ENCODE measurements around the gene SH3PXD2A. TPM values are rescaled to one million over a fixed set of nuclear protein-coding genes. Genes with fewer than 3 reads are reported as not detected.

SH3PXD2A gene
- total and polyA plus RNA-seq, 9 donors: 33.2 to 95.0 (median 73.9) TPM

DNA sequence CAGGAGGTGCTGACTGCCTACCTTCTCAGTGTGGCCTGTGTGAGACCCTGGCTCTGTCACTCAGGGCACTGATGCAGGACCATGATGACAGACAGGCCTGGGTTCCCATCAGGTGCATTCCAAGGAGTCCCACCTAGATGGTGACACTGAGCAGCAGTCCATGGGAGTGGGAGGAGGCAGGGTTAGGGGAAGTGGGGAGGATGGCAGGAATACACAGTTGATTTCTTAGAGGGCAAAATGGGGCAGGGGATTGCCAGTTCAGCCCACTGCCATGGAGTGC lies 155.0 kb downstream of the SH3PXD2A start:
- H3K36me3 ChIP-seq (ENCODE audit: control insufficient read depth, insufficient read depth, low read length): no peaks in the 10 kb centered on the region
- H3K27ac ChIP-seq (ENCODE audit: low read length): no peak overlapping the region
- H3K27me3 ChIP-seq (ENCODE audit: control insufficient read depth, insufficient read depth, low read length): no peaks in the 10 kb centered on the region
- no peak for DNase-seq
- no peaks in the 10 kb centered on the region for H3K9me3 ChIP-seq (replicated peaks; ENCODE audit: control insufficient read depth, low read depth, low read length)
- no peak overlapping the region for H3K4me3 ChIP-seq (ENCODE audit: low read length)
- H3K4me1 ChIP-seq (ENCODE audit: control insufficient read depth, insufficient read depth, low read length): peaks cover 15% of the 10 kb centered on the region

DNA sequence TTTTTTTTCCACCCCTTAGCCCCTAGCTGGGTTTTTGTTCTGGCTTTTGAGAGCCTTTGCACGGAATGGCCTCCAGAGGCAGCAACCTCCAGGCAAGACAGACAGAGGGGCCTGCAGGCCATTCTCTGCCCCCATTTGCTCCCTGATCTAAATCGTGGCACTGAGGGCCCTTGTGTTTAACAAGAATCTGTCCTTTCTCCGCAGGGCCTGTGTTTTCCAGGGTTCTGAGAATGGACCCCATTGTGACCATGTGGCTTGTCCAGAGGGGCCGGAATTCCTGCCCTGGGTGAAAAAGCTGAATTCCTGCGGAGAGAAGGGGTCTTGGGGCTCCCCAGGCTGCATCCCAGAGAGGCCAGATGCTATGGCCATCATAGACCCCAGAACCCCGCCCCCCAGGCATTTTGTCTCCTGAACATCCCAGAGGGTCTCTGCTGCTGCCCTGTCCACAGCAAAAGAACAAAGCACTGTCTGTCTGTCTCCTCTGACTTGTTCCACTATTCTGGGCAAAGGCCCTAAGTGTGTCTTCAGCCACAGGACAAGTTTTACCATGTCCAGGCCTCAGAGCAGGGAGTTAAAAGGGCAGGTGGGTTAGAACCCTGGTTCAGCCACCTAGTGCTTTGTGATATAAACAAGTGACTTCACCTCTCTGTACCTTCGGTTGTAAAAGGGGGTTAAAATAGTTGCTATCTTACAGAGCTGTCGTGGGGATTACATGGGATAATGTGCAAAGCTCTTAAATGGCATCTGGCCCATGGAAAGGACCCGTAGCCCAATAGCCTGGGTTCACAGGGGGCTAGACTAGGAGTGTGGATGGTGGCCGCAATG lies 155.6 kb downstream of the SH3PXD2A start:
- WGBS (ENCODE audit: insufficient coverage): 56% methylated on average over 10 of the region's 10 CpGs
- H3K27me3 ChIP-seq (ENCODE audit: control insufficient read depth, insufficient read depth, low read length): peaks cover 5% of the 10 kb centered on the region
- H3K27ac ChIP-seq (ENCODE audit: low read length): no peak overlapping the region
- no peak for DNase-seq
- H3K9me3 ChIP-seq (replicated peaks; ENCODE audit: control insufficient read depth, low read depth, low read length): no peaks in the 10 kb centered on the region
- peaks cover 15% of the 10 kb centered on the region for H3K4me1 ChIP-seq (ENCODE audit: control insufficient read depth, insufficient read depth, low read length)
- H3K36me3 ChIP-seq (ENCODE audit: control insufficient read depth, insufficient read depth, low read length): no peaks in the 10 kb centered on the region
- no peak overlapping the region for H3K4me3 ChIP-seq (ENCODE audit: low read length)

DNA sequence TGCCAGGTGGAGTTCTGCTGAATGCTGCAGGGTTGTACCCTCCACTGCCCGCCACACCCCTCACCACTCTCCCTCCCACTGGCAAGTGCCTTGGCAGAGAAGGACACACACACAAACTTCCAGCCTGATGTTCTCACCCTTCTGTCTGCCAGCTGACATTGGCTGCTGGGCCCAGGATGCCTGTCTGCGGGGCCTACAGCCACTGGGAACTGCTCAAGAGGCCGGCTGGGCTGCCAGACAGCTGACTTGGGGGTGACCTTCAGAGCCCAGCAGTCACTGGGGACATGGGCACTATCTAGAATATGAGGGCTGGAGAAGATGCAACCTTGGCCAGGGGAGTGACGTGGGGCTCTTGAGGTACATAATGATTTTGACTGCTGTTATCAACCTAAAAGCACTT lies 157.1 kb downstream of the SH3PXD2A start:
- peaks cover 21% of the 10 kb centered on the region for H3K27me3 ChIP-seq (ENCODE audit: control insufficient read depth, insufficient read depth, low read length)
- peaks cover 19% of the 10 kb centered on the region for H3K4me1 ChIP-seq (ENCODE audit: control insufficient read depth, insufficient read depth, low read length)
- H3K9me3 ChIP-seq (replicated peaks; ENCODE audit: control insufficient read depth, low read depth, low read length): no peaks in the 10 kb centered on the region
- 80% methylated on average over 4 of the region's 4 CpGs for WGBS (ENCODE audit: insufficient coverage)
- DNase-seq: no peak
- H3K27ac ChIP-seq (ENCODE audit: low read length): no peak overlapping the region
- no peak overlapping the region for H3K4me3 ChIP-seq (ENCODE audit: low read length)
- H3K36me3 ChIP-seq (ENCODE audit: control insufficient read depth, insufficient read depth, low read length): no peaks in the 10 kb centered on the region

DNA sequence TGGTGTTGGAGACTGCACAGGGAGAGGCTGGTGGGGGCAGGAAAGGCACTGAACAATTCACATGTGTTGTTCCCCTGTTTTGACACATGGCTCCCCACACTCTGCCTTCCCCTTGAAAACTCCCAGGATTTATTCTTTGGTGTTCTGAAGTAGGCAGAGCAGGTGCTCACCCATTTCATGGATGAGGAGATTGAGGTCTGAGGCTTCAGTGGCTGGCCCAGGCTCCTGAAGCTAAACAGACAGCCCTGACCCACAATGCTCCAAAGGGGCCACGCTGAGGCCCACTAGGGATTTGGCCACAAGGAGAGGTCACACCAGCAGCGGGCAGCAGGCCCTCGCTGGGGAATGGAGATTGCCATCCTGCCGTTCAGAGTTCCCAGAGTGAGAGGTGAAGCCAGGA lies 157.6 kb downstream of the SH3PXD2A start:
- no peak overlapping the region for H3K4me3 ChIP-seq (ENCODE audit: low read length)
- peaks cover 23% of the 10 kb centered on the region for H3K27me3 ChIP-seq (ENCODE audit: control insufficient read depth, insufficient read depth, low read length)

DNA sequence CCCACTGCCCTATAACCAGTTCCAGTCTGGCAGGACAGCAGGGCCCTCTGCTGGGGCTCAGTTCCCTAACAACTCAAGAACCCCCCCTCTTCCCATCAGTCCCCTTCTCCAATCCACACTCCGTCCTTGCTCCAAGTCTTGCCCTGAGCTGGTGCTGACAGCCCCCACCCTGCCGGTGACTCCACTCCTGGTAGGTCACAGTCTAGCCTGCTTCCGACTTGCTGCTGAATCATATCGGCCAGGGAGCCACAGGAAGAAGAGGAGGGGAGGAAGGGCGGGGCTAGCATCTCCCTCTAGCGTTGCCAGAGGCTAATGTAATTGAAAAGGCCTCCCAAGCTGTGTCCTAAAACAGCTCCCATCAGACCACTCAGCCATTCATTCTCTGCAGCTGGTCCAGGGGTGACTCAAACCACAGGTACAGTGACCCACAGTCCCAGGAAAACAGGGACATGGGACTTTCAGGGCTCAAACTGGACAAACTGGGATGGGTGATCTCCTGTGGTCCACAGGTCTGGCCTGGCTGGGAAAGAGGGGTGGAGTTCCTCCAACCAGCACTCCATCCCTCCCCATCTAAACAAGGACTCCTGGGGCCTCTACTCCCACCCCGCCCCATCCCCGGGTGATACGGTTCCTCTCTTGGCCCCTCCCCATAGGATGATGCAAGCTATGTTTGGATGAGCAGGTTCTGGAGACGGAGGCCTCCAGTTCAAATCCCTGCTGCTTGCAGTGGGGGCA lies 158.8 kb downstream of the SH3PXD2A start:
- peak; percentile 79 for DNase-seq
- no peaks in the 10 kb centered on the region for H3K36me3 ChIP-seq (ENCODE audit: control insufficient read depth, insufficient read depth, low read length)
- no peaks in the 10 kb centered on the region for H3K9me3 ChIP-seq (replicated peaks; ENCODE audit: control insufficient read depth, low read depth, low read length)
- no peak overlapping the region for H3K27ac ChIP-seq (ENCODE audit: low read length)
- H3K27me3 ChIP-seq (ENCODE audit: control insufficient read depth, insufficient read depth, low read length): peaks cover 29% of the 10 kb centered on the region
- H3K4me1 ChIP-seq (ENCODE audit: control insufficient read depth, insufficient read depth, low read length): peaks cover 31% of the 10 kb centered on the region
- no peak overlapping the region for H3K4me3 ChIP-seq (ENCODE audit: low read length)
- WGBS (ENCODE audit: insufficient coverage): 16% methylated on average over 3 of the region's 10 CpGs

More for the DNA sequence above, 157.6 kb downstream of the SH3PXD2A start:
- H3K4me1 ChIP-seq (ENCODE audit: control insufficient read depth, insufficient read depth, low read length): peaks cover 22% of the 10 kb centered on the region
- no peak for DNase-seq
- 92% methylated on average over 4 of the region's 4 CpGs for WGBS (ENCODE audit: insufficient coverage)
- H3K36me3 ChIP-seq (ENCODE audit: control insufficient read depth, insufficient read depth, low read length): no peaks in the 10 kb centered on the region
- H3K27ac ChIP-seq (ENCODE audit: low read length): no peak overlapping the region
- no peaks in the 10 kb centered on the region for H3K9me3 ChIP-seq (replicated peaks; ENCODE audit: control insufficient read depth, low read depth, low read length)

DNA sequence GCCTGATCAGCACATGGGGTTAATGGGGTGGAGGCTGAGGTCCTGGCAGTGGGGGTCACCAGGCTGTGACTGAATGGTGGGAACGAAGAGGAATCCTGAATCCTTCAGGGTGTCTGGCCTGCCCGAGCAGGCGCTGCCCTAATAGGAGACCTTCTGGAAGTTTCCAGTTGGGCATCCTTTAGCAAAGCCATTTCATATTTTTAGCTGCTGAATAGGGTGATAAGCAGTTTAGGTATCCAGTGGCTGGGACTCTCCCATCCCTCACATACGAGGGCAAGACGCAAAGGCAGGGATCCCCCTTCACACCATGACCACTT lies 159.3 kb downstream of the SH3PXD2A start:
- Histone ChIP-seq H3K4me1 (ENCODE audit: control insufficient read depth, insufficient read depth, low read length) (peaks cover 31% of the 10 kb centered on the region), H3K27me3 (ENCODE audit: control insufficient read depth, insufficient read depth, low read length) (peaks cover 29% of the 10 kb centered on the region), H3K9me3 (replicated peaks; ENCODE audit: control insufficient read depth, low read depth, low read length) (no peaks in the 10 kb centered on the region), H3K27ac (ENCODE audit: low read length) (no peak overlapping the region), H3K4me3 (ENCODE audit: low read length) (no peak overlapping the region), H3K36me3 (ENCODE audit: control insufficient read depth, insufficient read depth, low read length) (no peaks in the 10 kb centered on the region)
- no CpG with 5 or more reads among the region's 5 CpGs for WGBS (ENCODE audit: insufficient coverage)
- no peak for DNase-seq

DNA sequence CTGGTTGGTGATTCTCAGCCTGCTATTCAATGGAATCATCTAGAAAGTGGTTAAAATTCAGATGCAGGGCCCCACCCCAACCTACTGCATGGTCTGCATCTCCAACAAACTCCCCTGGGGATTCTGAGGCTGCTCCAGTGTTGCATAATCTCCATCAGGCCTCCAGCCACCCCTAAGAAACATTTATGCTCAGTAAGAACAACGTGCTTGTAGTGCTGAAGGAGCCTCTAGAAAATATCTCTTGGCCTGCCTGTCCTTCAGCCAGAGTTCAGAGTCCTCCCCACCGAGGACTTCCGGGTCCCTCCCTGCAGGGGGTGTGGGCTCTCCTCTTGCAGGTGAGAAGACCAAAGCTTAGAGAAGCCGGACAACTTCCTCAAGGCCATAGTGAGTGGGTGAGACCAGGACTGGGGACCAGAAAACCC lies 159.8 kb downstream of the SH3PXD2A start:
- no CpG with 5 or more reads among the region's 4 CpGs for WGBS (ENCODE audit: insufficient coverage)
- Histone ChIP-seq H3K27me3 (ENCODE audit: control insufficient read depth, insufficient read depth, low read length) (peaks cover 29% of the 10 kb centered on the region), H3K9me3 (replicated peaks; ENCODE audit: control insufficient read depth, low read depth, low read length) (no peaks in the 10 kb centered on the region), H3K4me1 (ENCODE audit: control insufficient read depth, insufficient read depth, low read length) (peaks cover 36% of the 10 kb centered on the region), H3K27ac (ENCODE audit: low read length) (no peak overlapping the region), H3K36me3 (ENCODE audit: control insufficient read depth, insufficient read depth, low read length) (no peaks in the 10 kb centered on the region), H3K4me3 (ENCODE audit: low read length) (no peak overlapping the region)
- DNase-seq: peak; percentile 36

DNA sequence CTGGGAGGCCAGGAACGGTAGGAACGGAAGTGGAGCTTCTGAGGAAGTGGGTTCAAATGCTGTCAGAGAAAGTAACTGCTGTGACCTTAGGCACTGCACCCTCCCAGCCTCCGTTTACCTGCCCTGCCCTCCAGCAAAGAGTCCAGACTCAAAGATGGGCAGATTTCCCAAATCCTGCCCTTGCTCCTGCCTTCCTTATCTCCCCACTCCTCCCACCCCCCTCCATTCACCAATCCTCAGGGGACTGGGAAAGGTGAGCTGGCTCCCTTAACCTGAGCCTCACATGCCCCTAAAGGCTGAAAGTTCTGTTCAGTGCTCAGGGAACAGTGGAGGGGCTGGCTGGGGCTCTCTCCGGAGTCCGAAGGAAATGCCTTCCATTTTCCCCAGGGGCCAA lies 161.6 kb downstream of the SH3PXD2A start:
- H3K36me3 ChIP-seq (ENCODE audit: control insufficient read depth, insufficient read depth, low read length): no peaks in the 10 kb centered on the region
- H3K9me3 ChIP-seq (replicated peaks; ENCODE audit: control insufficient read depth, low read depth, low read length): no peaks in the 10 kb centered on the region
- H3K4me3 ChIP-seq (ENCODE audit: low read length): no peak overlapping the region
- DNase-seq: no peak
- peaks cover 29% of the 10 kb centered on the region for H3K27me3 ChIP-seq (ENCODE audit: control insufficient read depth, insufficient read depth, low read length)
- 56% methylated on average over 2 of the region's 5 CpGs for WGBS (ENCODE audit: insufficient coverage)
- H3K27ac ChIP-seq (ENCODE audit: low read length): no peak overlapping the region
- H3K4me1 ChIP-seq (ENCODE audit: control insufficient read depth, insufficient read depth, low read length): peaks cover 36% of the 10 kb centered on the region

DNA sequence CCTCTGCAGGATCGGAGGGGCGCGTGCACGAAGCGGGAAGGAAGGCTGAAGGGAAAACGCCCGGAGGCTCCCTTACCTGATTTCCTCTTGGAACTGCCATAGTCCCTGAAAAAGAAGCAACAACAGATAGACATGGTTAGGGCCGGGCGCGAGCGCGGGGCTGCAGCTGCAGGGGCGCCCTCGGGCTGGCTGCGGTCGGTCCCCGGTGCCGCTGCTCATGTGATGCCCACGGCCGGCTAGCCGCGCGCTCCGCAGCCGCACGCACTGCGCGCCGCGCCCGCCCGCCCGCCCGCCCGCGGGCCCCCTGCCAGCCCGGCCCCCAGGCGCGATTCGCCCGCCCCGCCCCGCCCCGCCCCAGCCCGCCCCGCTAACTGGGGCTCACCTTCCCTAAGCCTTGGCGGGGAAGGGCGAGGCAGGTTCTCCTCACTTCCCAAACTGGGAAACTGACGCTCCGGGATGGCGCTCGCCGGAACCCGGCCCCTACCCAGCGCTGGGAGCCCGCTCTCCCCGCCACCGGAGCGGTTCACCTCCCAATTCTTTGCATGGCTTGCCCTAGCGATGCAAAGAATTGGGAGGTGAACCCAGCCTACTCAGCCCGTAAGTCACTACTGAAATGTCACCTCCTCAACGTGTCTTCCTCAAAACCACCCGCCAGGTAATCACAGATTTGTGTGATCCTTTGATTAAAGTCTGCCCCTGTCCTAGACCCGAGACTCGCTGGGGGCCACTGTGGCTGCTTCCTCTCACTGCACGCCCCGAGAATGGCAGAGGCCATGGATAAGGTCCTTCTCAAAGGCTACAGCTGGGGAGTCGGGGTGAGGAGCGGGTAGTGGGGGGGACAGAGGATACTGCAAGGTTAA lies 162.2 kb downstream of the SH3PXD2A start:
- peak; percentile 35 for DNase-seq
- Histone ChIP-seq H3K4me1 (ENCODE audit: control insufficient read depth, insufficient read depth, low read length) (peaks cover 40% of the 10 kb centered on the region), H3K9me3 (replicated peaks; ENCODE audit: control insufficient read depth, low read depth, low read length) (no peaks in the 10 kb centered on the region), H3K27ac (ENCODE audit: low read length) (no peak overlapping the region), H3K4me3 (ENCODE audit: low read length) (peak overlapping the region; percentile 37), H3K27me3 (ENCODE audit: control insufficient read depth, insufficient read depth, low read length) (peaks cover 29% of the 10 kb centered on the region), H3K36me3 (ENCODE audit: control insufficient read depth, insufficient read depth, low read length) (no peaks in the 10 kb centered on the region)
- WGBS (ENCODE audit: insufficient coverage): 5% methylated on average over 49 of the region's 69 CpGs

DNA sequence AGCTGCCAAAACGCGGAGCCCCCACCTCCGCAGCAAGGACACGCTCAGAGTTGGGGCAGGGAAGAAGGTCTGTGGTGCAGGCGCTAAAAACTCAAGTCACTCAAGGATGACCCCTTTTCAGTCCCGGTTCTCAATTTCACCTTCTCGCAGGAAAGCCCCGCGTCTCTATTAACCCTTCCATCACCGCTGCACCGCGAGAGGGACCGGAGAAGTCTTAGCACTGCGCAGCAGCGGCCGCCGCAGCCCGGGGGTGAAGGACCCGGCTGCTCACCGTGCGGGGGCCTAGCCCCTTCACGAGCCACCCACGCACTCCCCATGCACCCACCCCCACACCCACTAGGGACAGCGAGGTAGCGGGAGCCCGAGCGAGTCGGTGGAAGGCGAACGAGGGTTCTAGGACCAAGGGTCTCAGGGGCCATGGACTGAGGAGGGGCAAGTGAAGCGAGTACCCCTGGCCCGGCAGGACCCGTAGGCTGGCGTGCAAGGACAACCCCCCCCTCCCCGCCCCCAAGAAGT lies 162.9 kb downstream of the SH3PXD2A start:
- H3K4me3 ChIP-seq (ENCODE audit: low read length): peak overlapping the region; percentile 34
- DNase-seq: peak; percentile 43
- 2% methylated on average over 19 of the region's 35 CpGs for WGBS (ENCODE audit: insufficient coverage)
- no peaks in the 10 kb centered on the region for H3K36me3 ChIP-seq (ENCODE audit: control insufficient read depth, insufficient read depth, low read length)
- H3K27ac ChIP-seq (ENCODE audit: low read length): no peak overlapping the region
- H3K9me3 ChIP-seq (replicated peaks; ENCODE audit: control insufficient read depth, low read depth, low read length): no peaks in the 10 kb centered on the region
- peaks cover 29% of the 10 kb centered on the region for H3K27me3 ChIP-seq (ENCODE audit: control insufficient read depth, insufficient read depth, low read length)
- H3K4me1 ChIP-seq (ENCODE audit: control insufficient read depth, insufficient read depth, low read length): peaks cover 40% of the 10 kb centered on the region

Data from muscle of leg (tissue), 11 donors.